Stimulated activated CD4-positive, alpha-beta T cell treated with anti-CD3 and anti-CD28 coated beads, Interleukin-12 subunit alpha, Interleukin-12 subunit beta, amount 100 ng/mL, for 48 hours (primary cell): Measurements from ENCODE around the gene AKAP11.
"Not testable (repeated sequence)": the region's sequence is repeated elsewhere in the genome, so short reads cannot be mapped to it uniquely, and the experiment has no call there.

Source experiments
- DNase-seq, 3 donors: peaks; one replicate each; pipeline ENCODE4 v3.0.0-alpha.2; 2020; ENCODE audit warnings: low read depth in 2 of 3, low spot score in 1 of 3

The AKAP11 gene

GRCh38 chr13:42272115-42272803 is at the start of gene AKAP11:
Gene AKAP11 (plus strand): TSS chr13:42272152. CDS start chr13:42286349, 14,197 bp downstream.
- peak; percentile 20 to 38 (median 28) for DNase-seq

- no peak for DNase-seq
Observed at GRCh38 chr13:42223681-42224080, 48.3 kb upstream of the AKAP11 start.

- DNase-seq, result no peak
Observed at GRCh38 chr13:42225051-42225450, 46.9 kb upstream of the AKAP11 start.

- not testable (repeated sequence) for DNase-seq
Observed at GRCh38 chr13:42226759-42227158, 45.2 kb upstream of the AKAP11 start.

GRCh38 chr13:42228527-42228926 is 43.4 kb upstream of the AKAP11 start:
- DNase-seq, result no peak

GRCh38 chr13:42229287-42229686 is 42.7 kb upstream of the AKAP11 start:
- DNase-seq, result no peak

GRCh38 chr13:42232671-42233070 is 39.3 kb upstream of the AKAP11 start:
- no peak for DNase-seq

- DNase-seq, result no peak
Observed at GRCh38 chr13:42233726-42234125, 38.2 kb upstream of the AKAP11 start.

GRCh38 chr13:42239161-42239560 is 32.8 kb upstream of the AKAP11 start:
- DNase-seq, result no peak

GRCh38 chr13:42239644-42240043 is 32.3 kb upstream of the AKAP11 start:
- no peak for DNase-seq

- no peak for DNase-seq
Observed at GRCh38 chr13:42246541-42246940, 25.4 kb upstream of the AKAP11 start.

- DNase-seq, result no peak
Observed at GRCh38 chr13:42247883-42248282, 24.1 kb upstream of the AKAP11 start.

- DNase-seq, result no peak
Observed at GRCh38 chr13:42255886-42256285, 16.1 kb upstream of the AKAP11 start.

GRCh38 chr13:42258747-42259146 is 13.2 kb upstream of the AKAP11 start:
- DNase-seq, result no peak

- DNase-seq, result no peak
Observed at GRCh38 chr13:42259515-42259914, 12.4 kb upstream of the AKAP11 start.

- DNase-seq, result no peak
Observed at GRCh38 chr13:42260903-42261654, 10.9 kb upstream of the AKAP11 start.

- no peak for DNase-seq
Observed at GRCh38 chr13:42266473-42266872, 5.5 kb upstream of the AKAP11 start.

GRCh38 chr13:42270160-42270856 is 1.6 kb upstream of the AKAP11 start:
- DNase-seq, result no peak

- no peak for DNase-seq
Observed at GRCh38 chr13:42270857-42271215, 1.1 kb upstream of the AKAP11 start.

GRCh38 chr13:42271337-42272114 is 426 bp upstream of the AKAP11 start:
- peak; percentile 91 for DNase-seq

- DNase-seq, result no peak
Observed at GRCh38 chr13:42272804-42273175, 838 bp downstream of the AKAP11 start.
